WTC11 (cell line): ENCODE data around the gene RREB1. TPM values are rescaled to one million over a fixed set of nuclear protein-coding genes. Genes with fewer than 3 reads are reported as not detected.

Experiments used
- ATAC-seq: fragments of 200-7000 bp; cut with Tn5 transposase; 2 replicates; pipeline ENCODE4 v1.10.0; 2021; ENCODE audit warnings: mild to moderate bottlenecking, moderate library complexity
- CTCF ChIA-PET: fragments of 300-600 bp; sonication (Branson Sonifier 250); formaldehyde crosslinking; loops from one replicate; lab custom pipeline; 2021; ENCODE audit warnings: antibody characterized with exemption; lab: Charles Lee
- POLR2A ChIA-PET: fragments of 350-600 bp; sonication (Branson Sonifier 250); formaldehyde crosslinking; loops from one replicate; lab custom pipeline; 2021; ENCODE audit warnings: antibody characterized with exemption; lab: Charles Lee
- DNase-seq: peaks from one replicate; pipeline ENCODE4 v3.0.0; 2021; ENCODE audit warnings: low spot score
- H3K27ac Mint-ChIP-seq: 2 replicates; pipeline ENCODE4 v1.8.0; 2021; ENCODE audit warnings: mixed read lengths
- H3K27me3 Mint-ChIP-seq: 2 replicates; pipeline ENCODE4 v1.8.0; 2021; ENCODE audit warnings: low read depth, mild to moderate bottlenecking, moderate library complexity, mixed read lengths
- H3K36me3 Mint-ChIP-seq: 2 replicates; pipeline ENCODE4 v1.8.0; 2021; ENCODE audit warnings: mixed read lengths
- H3K4me1 Mint-ChIP-seq: 2 replicates; pipeline ENCODE4 v1.8.0; 2022; ENCODE audit warnings: mixed read lengths
- H3K4me3 Mint-ChIP-seq: 2 replicates; pipeline ENCODE4 v1.8.0; 2021; ENCODE audit warnings: mild to moderate bottlenecking, moderate library complexity, mixed read lengths
- H3K9me3 Mint-ChIP-seq: 2 replicates; pipeline ENCODE4 v1.8.0; 2021; ENCODE audit warnings: mixed read lengths
- ARID4B ChIP-seq: sonication (generic); formaldehyde crosslinking; IDR thresholded peaks from 2 replicates; pipeline ENCODE4 v1.8.0; 2023; ENCODE audit warnings: missing genetic modification reagents, mild to moderate bottlenecking, borderline replicate concordance
- ATF3 ChIP-seq: sonication (generic); formaldehyde crosslinking; conservative IDR thresholded peaks from 2 replicates; pipeline ENCODE4 v1.8.1; 2022; ENCODE audit warnings: mild to moderate bottlenecking, missing genetic modification reagents
- CBFB ChIP-seq: sonication (generic); formaldehyde crosslinking; IDR thresholded peaks from 2 replicates; pipeline ENCODE4 v1.8.1; 2022; ENCODE audit warnings: mild to moderate bottlenecking, low read depth, missing genetic modification reagents
- EMX1 ChIP-seq: fragments of 250-450 bp; sonication (Bioruptor Pico); IDR thresholded peaks from 2 replicates; pipeline ENCODE4 v1.8.0; 2021; ENCODE audit warnings: mild to moderate bottlenecking
- FOXJ3 ChIP-seq: sonication (generic); formaldehyde crosslinking; IDR thresholded peaks from 2 replicates; pipeline ENCODE4 v1.9.0; 2021; ENCODE audit warnings: missing genetic modification reagents, mild to moderate bottlenecking, borderline replicate concordance
- FOXP1 ChIP-seq: sonication (generic); formaldehyde crosslinking; IDR thresholded peaks from 2 replicates; pipeline ENCODE4 v1.8.0; 2022; ENCODE audit warnings: missing genetic modification reagents, mild to moderate bottlenecking, moderate library complexity, borderline replicate concordance
- HMGA2 ChIP-seq: fragments of 250-450 bp; sonication (Bioruptor Pico); IDR thresholded peaks from 2 replicates; pipeline ENCODE4 v1.4.0; 2021; ENCODE audit warnings: mild to moderate bottlenecking, moderate library complexity
- JAZF1 ChIP-seq: fragments of 250-450 bp; sonication (Bioruptor Pico); IDR thresholded peaks from 2 replicates; pipeline ENCODE4 v1.9.0; 2021; ENCODE audit warnings: moderate library complexity, mild to moderate bottlenecking, inconsistent platforms
- MYBL2 ChIP-seq: sonication (generic); formaldehyde crosslinking; IDR thresholded peaks from 2 replicates; pipeline ENCODE4 v1.8.1; 2023; ENCODE audit warnings: mild to moderate bottlenecking, moderate library complexity, missing genetic modification reagents
- NFE2L1 ChIP-seq: sonication (generic); formaldehyde crosslinking; IDR thresholded peaks from 2 replicates; pipeline ENCODE4 v1.8.1; 2023; ENCODE audit warnings: missing genetic modification reagents
- NFYB ChIP-seq: sonication (generic); formaldehyde crosslinking; conservative IDR thresholded peaks from 2 replicates; pipeline ENCODE4 v1.8.0; 2022; ENCODE audit warnings: low read depth, missing genetic modification reagents
- RORB ChIP-seq: fragments of 250-450 bp; sonication (Bioruptor Pico); IDR thresholded peaks from 2 replicates; pipeline ENCODE4 v1.9.0; 2021; ENCODE audit warnings: mild to moderate bottlenecking
- SMAD4 ChIP-seq: sonication (generic); formaldehyde crosslinking; IDR thresholded peaks from 2 replicates; pipeline ENCODE4 v1.8.0; 2022; ENCODE audit warnings: mild to moderate bottlenecking, missing genetic modification reagents
- SP1 ChIP-seq: sonication (generic); formaldehyde crosslinking; conservative IDR thresholded peaks from 2 replicates; pipeline ENCODE4 v1.8.1; 2022; ENCODE audit warnings: missing genetic modification reagents
- TEAD4 ChIP-seq: sonication (generic); formaldehyde crosslinking; IDR thresholded peaks from 2 replicates; pipeline ENCODE4 v1.8.0; 2022; ENCODE audit warnings: mild to moderate bottlenecking, missing genetic modification reagents
- USF2 ChIP-seq: sonication (generic); formaldehyde crosslinking; IDR thresholded peaks from 2 replicates; pipeline ENCODE4 v1.8.1; 2023; ENCODE audit warnings: mild to moderate bottlenecking, missing genetic modification reagents, moderate library complexity
- ZNF121 ChIP-seq: sonication (generic); formaldehyde crosslinking; IDR thresholded peaks from 2 replicates; pipeline ENCODE4 v1.8.0; 2023; ENCODE audit warnings: missing genetic modification reagents
- ZNF138 ChIP-seq: sonication (generic); formaldehyde crosslinking; conservative IDR thresholded peaks from 2 replicates; pipeline ENCODE4 v1.8.1; 2022; ENCODE audit warnings: mild to moderate bottlenecking, moderate library complexity, missing genetic modification reagents
- ZNF532 ChIP-seq: fragments of 250-450 bp; sonication (Bioruptor Pico); IDR thresholded peaks from 2 replicates; pipeline ENCODE4 v1.9.0; 2021; ENCODE audit warnings: mild to moderate bottlenecking, borderline replicate concordance
- total RNA-seq: library from RNA; stranded (reverse); gene quantifications from 3 replicates; pipeline ENCODE4 v1.2.3, GENCODE V29; 2021
- TF ChIP-seq, protein P1 (sequence below): fragments of 250-450 bp; sonication (Bioruptor Pico); conservative IDR thresholded peaks from 2 replicates; pipeline ENCODE4 v1.9.0; 2021; ENCODE audit warnings: mild to moderate bottlenecking
- TF ChIP-seq, protein P2 (sequence below): sonication (generic); formaldehyde crosslinking; IDR thresholded peaks from 2 replicates; pipeline ENCODE4 v1.8.0; 2022; ENCODE audit warnings: mild to moderate bottlenecking, missing genetic modification reagents

RREB1 gene
- total RNA-seq, 1 experiment from 2014 or later, result 38.5 TPM

- ATAC-seq (no peak), DNase-seq (no peak)
- POLR2A ChIA-PET, result no interaction called here
- H3K36me3 Mint-ChIP-seq, result peaks cover 19% of the 10 kb centered on the region
- no peak overlapping the region for H3K27ac Mint-ChIP-seq
- no peak overlapping the region for H3K4me3 Mint-ChIP-seq
- H3K9me3 Mint-ChIP-seq, result no peaks in the 10 kb centered on the region
- no peaks in the 10 kb centered on the region for H3K27me3 Mint-ChIP-seq
- no peak for TF ChIP-seq RORB (CRISPR knock-in tag)
- TF ChIP-seq ZNF138, result no peak
- no peak for TF ChIP-seq EMX1 (CRISPR knock-in tag)
- TF ChIP-seq HMGA2 (CRISPR knock-in tag), result no peak
- TF ChIP-seq TEAD4, result no peak
- TF ChIP-seq JAZF1 (CRISPR knock-in tag), result no peak
- TF ChIP-seq SP1, result no peak
- TF ChIP-seq FOXP1 (CRISPR knock-in tag), result no peak
- no peak for TF ChIP-seq NFYB (CRISPR knock-in tag)
- TF ChIP-seq ZNF532 (CRISPR knock-in tag), result no peak
- no peak for TF ChIP-seq FOXJ3 (CRISPR knock-in tag)
- CTCF ChIA-PET, result no interaction called here
- H3K4me1 Mint-ChIP-seq, result 0 out of 2 replicates have a peak, but pooled peaks cover 4% of the 10 kb centered on the region
These were observed 175.9 kb downstream of the RREB1 start for GRCh38 chr6:7283676-7284075.

DNA sequence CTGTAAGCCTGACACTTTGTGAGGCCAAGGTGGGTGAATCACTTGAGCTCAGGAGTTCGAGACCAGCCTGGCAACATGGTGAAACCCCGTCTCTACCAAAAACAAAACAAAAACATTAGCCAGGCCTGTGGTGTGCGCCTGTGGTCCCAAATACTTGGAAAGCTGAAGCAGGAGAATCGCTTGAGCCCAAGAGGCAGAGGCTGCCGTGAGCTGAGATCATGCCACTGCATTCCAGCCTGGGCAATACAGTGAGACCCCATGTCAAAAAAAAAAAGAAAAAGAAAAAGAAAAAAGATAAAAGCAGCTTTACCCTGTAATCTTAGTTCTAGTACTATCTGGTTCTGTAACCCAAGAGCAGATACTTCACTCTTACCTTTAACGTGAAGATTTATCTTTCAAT, 177.7 kb downstream of the RREB1 start:
- ATAC-seq, result no peak
- Mint-ChIP-seq H3K4me3 (no peak overlapping the region), H3K9me3 (no peaks in the 10 kb centered on the region), H3K27ac (no peak overlapping the region), H3K4me1 (0 out of 2 replicates have a peak, but pooled peaks cover 4% of the 10 kb centered on the region), H3K27me3 (no peaks in the 10 kb centered on the region), H3K36me3 (peaks cover 36% of the 10 kb centered on the region)
- CTCF ChIA-PET, result interaction anchor here (0.7 to 0.9 kb wide), 2 partner anchors 10 to 11 kb away, joined by 3 read pairs; no protein-coding TSS in a partner anchor
- TF ChIP-seq CBFB (CRISPR knock-in tag) (no peak), ZNF121 (CRISPR knock-in tag) (peak; percentile 50; the same call in 1 of the 2 replicates)
- DNase-seq, result no peak
- POLR2A ChIA-PET, result no interaction called here

- POLR2A ChIA-PET, result no interaction called here
- no peak overlapping the region for H3K4me3 Mint-ChIP-seq
- no peaks in the 10 kb centered on the region for H3K27me3 Mint-ChIP-seq
- DNase-seq (no peak), ATAC-seq (no peak)
- no peaks in the 10 kb centered on the region for H3K9me3 Mint-ChIP-seq
- CTCF ChIA-PET, result no interaction called here
- H3K36me3 Mint-ChIP-seq, result peaks cover 54% of the 10 kb centered on the region
- no peak overlapping the region for H3K27ac Mint-ChIP-seq
- H3K4me1 Mint-ChIP-seq, result no peaks in the 10 kb centered on the region
- TF ChIP-seq NFE2L1 (CRISPR knock-in tag) (no peak), SMAD4 (no peak), ARID4B (CRISPR knock-in tag) (no peak), USF2 (CRISPR knock-in tag) (no peak), MYBL2 (CRISPR knock-in tag) (no peak), ATF3 (CRISPR knock-in tag) (no peak)
- TF ChIP-seq, protein P1, sequence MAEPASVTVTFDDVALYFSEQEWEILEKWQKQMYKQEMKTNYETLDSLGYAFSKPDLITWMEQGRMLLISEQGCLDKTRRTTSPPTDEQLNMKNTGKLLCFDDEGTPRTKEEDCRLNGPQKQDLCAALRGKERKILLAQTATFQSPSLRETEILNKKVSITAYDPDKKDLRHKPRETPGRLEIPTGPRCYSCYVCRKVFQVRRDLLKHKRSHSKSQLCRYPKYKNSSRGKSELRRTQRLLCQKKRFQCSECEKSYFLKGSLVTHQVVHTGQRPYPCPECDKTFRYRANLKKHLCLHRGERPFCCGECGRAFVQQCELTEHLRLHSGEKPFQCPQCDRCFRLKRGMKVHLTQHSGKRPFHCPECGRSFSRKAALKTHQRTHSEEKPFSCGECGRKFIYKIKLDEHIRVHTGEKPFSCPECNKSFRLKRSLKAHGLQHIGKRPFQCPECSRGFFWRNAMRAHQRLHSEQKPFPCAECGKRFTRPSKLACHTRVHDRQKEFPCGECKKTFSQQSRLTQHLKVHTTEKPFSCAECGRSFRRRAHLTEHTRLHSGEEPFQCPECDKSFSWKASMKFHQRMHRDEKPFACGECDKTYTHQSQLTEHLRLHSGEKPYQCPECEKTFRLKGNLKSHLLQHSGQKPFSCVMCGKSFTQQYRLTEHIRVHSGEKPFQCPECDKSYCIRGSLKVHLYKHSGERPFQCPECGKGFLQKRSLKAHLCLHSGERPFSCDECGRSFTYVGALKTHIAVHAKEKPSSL (CRISPR knock-in tag), result no peak
- TF ChIP-seq, protein P2, sequence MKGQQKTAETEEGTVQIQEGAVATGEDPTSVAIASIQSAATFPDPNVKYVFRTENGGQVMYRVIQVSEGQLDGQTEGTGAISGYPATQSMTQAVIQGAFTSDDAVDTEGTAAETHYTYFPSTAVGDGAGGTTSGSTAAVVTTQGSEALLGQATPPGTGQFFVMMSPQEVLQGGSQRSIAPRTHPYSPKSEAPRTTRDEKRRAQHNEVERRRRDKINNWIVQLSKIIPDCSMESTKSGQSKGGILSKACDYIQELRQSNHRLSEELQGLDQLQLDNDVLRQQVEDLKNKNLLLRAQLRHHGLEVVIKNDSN, result no peak
These were observed 182.3 kb downstream of the RREB1 start for GRCh38 chr6:7290079-7290478.
